Esophagus muscularis mucosa (tissue), 2 donors: Measurements from ENCODE around the gene EFHC2.

ENCODE experiments used
- POLR2A ChIP-seq: fragments of 450-650 bp; IDR thresholded peaks from one replicate; pipeline ENCODE4 v1.6.1; 2017; ENCODE audit warnings: antibody characterized with exemption, moderate library complexity, mild to moderate bottlenecking, low read depth
- POLR2AphosphoS5 ChIP-seq, 2 donors: sonication (generic); formaldehyde crosslinking; IDR thresholded peaks; one replicate each; pipeline ENCODE4 v1.6.1; 2017; ENCODE audit warnings: antibody characterized with exemption in 2 of 2

DNA sequence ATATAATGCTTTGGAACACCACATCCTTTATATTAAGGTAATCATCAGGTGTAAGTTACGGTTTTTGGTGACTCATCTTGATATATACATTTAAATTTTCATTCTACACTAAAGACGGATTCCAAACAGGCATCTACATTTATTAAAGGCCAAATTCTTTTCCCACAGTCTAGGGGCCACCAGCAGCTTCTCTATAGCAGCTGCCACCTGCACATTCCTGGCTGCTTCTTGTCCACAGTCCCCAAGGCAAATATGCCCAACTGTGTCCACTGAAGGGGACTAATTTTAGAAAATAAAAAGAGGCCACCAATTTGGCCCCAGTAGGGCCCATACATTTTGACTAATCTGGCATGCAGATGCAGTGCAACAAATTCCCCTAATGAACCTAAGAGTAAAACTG lies 96.6 kb downstream of the EFHC2 start:
- TF ChIP-seq POLR2A, result no peak
- no peak for TF ChIP-seq POLR2AphosphoS5 (IDR thresholded peaks at IDR 0.05)
